ENCODE data around the gene GBX2. TPM values are rescaled to one million over a fixed set of nuclear protein-coding genes. Genes with fewer than 3 reads are reported as not detected.
A peak's percentile ranks its signal among the peaks of the same experiment; 100 is the strongest.

GBX2 gene
- total and polyA plus RNA-seq, 2 of the 13 experiments (the other 11 are each of a cell fraction or from before 2014, with no cell fraction given): not detected

GRCh38 chr2:236117861-236118269, 50.3 kb downstream of the GBX2 start (continued):
- TF ChIP-seq, protein P1, sequence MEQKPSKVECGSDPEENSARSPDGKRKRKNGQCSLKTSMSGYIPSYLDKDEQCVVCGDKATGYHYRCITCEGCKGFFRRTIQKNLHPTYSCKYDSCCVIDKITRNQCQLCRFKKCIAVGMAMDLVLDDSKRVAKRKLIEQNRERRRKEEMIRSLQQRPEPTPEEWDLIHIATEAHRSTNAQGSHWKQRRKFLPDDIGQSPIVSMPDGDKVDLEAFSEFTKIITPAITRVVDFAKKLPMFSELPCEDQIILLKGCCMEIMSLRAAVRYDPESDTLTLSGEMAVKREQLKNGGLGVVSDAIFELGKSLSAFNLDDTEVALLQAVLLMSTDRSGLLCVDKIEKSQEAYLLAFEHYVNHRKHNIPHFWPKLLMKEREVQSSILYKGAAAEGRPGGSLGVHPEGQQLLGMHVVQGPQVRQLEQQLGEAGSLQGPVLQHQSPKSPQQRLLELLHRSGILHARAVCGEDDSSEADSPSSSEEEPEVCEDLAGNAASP (CRISPR knock-in tag; IDR thresholded peaks at IDR 0.05; ENCODE audit: borderline replicate concordance): peak; percentile 96
- peak; percentile 76 for TF ChIP-seq ZNF264 (CRISPR knock-in tag; IDR thresholded peaks at IDR 0.05)
- TF ChIP-seq, protein P2, sequence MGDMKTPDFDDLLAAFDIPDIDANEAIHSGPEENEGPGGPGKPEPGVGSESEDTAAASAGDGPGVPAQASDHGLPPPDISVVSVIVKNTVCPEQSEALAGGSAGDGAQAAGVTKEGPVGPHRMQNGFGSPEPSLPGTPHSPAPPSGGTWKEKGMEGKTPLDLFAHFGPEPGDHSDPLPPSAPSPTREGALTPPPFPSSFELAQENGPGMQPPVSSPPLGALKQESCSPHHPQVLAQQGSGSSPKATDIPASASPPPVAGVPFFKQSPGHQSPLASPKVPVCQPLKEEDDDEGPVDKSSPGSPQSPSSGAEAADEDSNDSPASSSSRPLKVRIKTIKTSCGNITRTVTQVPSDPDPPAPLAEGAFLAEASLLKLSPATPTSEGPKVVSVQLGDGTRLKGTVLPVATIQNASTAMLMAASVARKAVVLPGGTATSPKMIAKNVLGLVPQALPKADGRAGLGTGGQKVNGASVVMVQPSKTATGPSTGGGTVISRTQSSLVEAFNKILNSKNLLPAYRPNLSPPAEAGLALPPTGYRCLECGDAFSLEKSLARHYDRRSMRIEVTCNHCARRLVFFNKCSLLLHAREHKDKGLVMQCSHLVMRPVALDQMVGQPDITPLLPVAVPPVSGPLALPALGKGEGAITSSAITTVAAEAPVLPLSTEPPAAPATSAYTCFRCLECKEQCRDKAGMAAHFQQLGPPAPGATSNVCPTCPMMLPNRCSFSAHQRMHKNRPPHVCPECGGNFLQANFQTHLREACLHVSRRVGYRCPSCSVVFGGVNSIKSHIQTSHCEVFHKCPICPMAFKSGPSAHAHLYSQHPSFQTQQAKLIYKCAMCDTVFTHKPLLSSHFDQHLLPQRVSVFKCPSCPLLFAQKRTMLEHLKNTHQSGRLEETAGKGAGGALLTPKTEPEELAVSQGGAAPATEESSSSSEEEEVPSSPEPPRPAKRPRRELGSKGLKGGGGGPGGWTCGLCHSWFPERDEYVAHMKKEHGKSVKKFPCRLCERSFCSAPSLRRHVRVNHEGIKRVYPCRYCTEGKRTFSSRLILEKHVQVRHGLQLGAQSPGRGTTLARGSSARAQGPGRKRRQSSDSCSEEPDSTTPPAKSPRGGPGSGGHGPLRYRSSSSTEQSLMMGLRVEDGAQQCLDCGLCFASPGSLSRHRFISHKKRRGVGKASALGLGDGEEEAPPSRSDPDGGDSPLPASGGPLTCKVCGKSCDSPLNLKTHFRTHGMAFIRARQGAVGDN (CRISPR knock-in tag; IDR thresholded peaks at IDR 0.05): no peak
- TF ChIP-seq TCF7 (IDR thresholded peaks at IDR 0.05; ENCODE audit: low read depth): peak; percentile 98
- TF ChIP-seq AHR (CRISPR knock-in tag; IDR thresholded peaks at IDR 0.05): no peak
- TF ChIP-seq ZNF580 (CRISPR knock-in tag; IDR thresholded peaks at IDR 0.05; ENCODE audit: borderline replicate concordance, low read depth): peak; percentile 55; the same call in 1 of the 2 replicates
- TF ChIP-seq, protein P3, sequence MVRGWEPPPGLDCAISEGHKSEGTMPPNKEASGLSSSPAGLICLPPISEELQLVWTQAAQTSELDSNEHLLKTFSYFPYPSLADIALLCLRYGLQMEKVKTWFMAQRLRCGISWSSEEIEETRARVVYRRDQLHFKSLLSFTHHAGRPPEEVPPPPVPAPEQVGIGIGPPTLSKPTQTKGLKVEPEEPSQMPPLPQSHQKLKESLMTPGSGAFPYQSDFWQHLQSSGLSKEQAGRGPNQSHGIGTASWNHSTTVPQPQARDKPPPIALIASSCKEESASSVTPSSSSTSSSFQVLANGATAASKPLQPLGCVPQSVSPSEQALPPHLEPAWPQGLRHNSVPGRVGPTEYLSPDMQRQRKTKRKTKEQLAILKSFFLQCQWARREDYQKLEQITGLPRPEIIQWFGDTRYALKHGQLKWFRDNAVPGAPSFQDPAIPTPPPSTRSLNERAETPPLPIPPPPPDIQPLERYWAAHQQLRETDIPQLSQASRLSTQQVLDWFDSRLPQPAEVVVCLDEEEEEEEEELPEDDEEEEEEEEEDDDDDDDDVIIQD (CRISPR knock-in tag; IDR thresholded peaks at IDR 0.05; ENCODE audit: low read depth): peak; percentile 82; the same call in 1 of the 2 replicates
- peak; percentile 76; the same call in 1 of the 2 replicates for TF ChIP-seq KLF6 (CRISPR knock-in tag; IDR thresholded peaks at IDR 0.05)
- TF ChIP-seq MTA1 (CRISPR knock-in tag; IDR thresholded peaks at IDR 0.05; ENCODE audit: borderline replicate concordance): no peak
- no peak for TF ChIP-seq PRDM15 (CRISPR knock-in tag; IDR thresholded peaks at IDR 0.05)
- TF ChIP-seq REL (CRISPR knock-in tag; conservative IDR thresholded peaks at IDR 0.05): peak; percentile 59; the same call in 1 of the 2 replicates
- TF ChIP-seq ZSCAN12 (CRISPR knock-in tag; IDR thresholded peaks at IDR 0.05): no peak
- TF ChIP-seq ZFP36L1 (CRISPR knock-in tag; IDR thresholded peaks at IDR 0.05): peak; percentile 92; the same call in 1 of the 2 replicates
- TF ChIP-seq, protein P4, sequence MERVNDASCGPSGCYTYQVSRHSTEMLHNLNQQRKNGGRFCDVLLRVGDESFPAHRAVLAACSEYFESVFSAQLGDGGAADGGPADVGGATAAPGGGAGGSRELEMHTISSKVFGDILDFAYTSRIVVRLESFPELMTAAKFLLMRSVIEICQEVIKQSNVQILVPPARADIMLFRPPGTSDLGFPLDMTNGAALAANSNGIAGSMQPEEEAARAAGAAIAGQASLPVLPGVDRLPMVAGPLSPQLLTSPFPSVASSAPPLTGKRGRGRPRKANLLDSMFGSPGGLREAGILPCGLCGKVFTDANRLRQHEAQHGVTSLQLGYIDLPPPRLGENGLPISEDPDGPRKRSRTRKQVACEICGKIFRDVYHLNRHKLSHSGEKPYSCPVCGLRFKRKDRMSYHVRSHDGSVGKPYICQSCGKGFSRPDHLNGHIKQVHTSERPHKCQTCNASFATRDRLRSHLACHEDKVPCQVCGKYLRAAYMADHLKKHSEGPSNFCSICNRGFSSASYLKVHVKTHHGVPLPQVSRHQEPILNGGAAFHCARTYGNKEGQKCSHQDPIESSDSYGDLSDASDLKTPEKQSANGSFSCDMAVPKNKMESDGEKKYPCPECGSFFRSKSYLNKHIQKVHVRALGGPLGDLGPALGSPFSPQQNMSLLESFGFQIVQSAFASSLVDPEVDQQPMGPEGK (CRISPR knock-in tag; IDR thresholded peaks at IDR 0.05): peak; percentile 60; the same call in 1 of the 2 replicates
- peak; percentile 83 for TF ChIP-seq ZNF614 (CRISPR knock-in tag; IDR thresholded peaks at IDR 0.05; ENCODE audit: borderline replicate concordance)
